ENCODE data around the gene ADK. TPM values are rescaled to one million over a fixed set of nuclear protein-coding genes. Genes with fewer than 3 reads are reported as not detected.

The ADK gene
- total and polyA plus RNA-seq, 2 donors from 2014 or later, result 33.0 to 38.3 TPM

DNA sequence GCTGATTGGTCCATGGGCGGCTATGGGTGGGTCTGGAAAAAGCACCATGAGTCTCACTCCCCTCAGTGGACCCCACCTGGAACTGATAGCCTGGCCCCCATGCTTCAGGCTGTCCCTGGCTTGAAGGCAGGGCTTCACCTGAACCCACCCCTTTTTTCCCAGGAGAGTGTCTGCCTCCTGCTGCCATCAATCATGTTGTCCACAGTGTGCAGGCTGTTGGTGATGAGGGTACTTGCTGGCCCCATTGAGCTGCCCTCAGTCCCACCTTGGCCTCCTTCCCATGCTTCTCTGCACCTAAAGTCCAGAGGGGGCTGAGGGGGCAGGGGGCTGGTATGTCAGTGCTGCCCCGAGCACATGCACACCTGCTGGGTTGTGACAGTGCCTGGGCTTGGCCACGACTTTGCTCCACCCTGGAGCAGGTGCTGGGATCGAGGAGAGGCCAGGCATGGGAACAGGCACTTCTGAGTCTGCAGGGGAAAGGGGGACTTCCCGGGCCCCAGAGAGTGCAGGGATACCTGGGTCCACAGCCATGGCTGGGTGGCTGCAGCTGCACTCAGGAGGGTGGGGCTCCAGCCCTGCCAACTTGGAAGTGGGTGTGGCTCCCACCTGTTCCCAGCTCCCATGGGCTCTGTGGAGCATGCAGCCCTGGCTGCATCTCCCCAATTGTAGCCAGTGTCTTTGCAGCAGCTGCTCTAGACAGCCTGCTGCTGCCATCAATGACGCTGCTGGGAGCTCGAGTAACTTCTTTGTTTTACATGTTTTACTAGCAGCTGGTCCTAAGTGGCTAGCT is 56.9 kb downstream of the ADK start:
- Histone ChIP-seq H3K36me3 (ENCODE audit: control insufficient read depth in 2 of 3, insufficient read depth in 3 of 3, low read length in 3 of 3) (no peaks in the 10 kb centered on the region), H3K4me1 (ENCODE audit: control insufficient read depth in 2 of 3, insufficient read depth in 2 of 3, low read depth in 1 of 3, low read length in 3 of 3) (peaks cover 0 to 2% (median 0%) of the 10 kb centered on the region in 3 donors), H3K4me3 (ENCODE audit: low read length in 3 of 3) (no peak overlapping the region), H3K9me3 (ENCODE audit: control insufficient read depth in 2 of 3, insufficient read depth in 1 of 3, low read length in 3 of 3) (no peaks in the 10 kb centered on the region), H3K27me3 (ENCODE audit: control insufficient read depth, insufficient read depth, low read length) (no peaks in the 10 kb centered on the region), H3K27ac (ENCODE audit: low read depth in 2 of 2, low read length in 2 of 2) (no peak overlapping the region), H3K9ac (ENCODE audit: low read length in 3 of 3) (no peak overlapping the region)
- TF ChIP-seq, protein P1, sequence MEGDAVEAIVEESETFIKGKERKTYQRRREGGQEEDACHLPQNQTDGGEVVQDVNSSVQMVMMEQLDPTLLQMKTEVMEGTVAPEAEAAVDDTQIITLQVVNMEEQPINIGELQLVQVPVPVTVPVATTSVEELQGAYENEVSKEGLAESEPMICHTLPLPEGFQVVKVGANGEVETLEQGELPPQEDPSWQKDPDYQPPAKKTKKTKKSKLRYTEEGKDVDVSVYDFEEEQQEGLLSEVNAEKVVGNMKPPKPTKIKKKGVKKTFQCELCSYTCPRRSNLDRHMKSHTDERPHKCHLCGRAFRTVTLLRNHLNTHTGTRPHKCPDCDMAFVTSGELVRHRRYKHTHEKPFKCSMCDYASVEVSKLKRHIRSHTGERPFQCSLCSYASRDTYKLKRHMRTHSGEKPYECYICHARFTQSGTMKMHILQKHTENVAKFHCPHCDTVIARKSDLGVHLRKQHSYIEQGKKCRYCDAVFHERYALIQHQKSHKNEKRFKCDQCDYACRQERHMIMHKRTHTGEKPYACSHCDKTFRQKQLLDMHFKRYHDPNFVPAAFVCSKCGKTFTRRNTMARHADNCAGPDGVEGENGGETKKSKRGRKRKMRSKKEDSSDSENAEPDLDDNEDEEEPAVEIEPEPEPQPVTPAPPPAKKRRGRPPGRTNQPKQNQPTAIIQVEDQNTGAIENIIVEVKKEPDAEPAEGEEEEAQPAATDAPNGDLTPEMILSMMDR (IDR thresholded peaks at IDR 0.05; ENCODE audit: borderline replicate concordance, extremely low read depth, insufficient read depth), result no peak
- intact Hi-C loops (cut with DNase I), result no loop called here
- FAIRE-seq, result no peak
- peak in 1 of 5 donors; percentile 68 for DNase-seq

DNA sequence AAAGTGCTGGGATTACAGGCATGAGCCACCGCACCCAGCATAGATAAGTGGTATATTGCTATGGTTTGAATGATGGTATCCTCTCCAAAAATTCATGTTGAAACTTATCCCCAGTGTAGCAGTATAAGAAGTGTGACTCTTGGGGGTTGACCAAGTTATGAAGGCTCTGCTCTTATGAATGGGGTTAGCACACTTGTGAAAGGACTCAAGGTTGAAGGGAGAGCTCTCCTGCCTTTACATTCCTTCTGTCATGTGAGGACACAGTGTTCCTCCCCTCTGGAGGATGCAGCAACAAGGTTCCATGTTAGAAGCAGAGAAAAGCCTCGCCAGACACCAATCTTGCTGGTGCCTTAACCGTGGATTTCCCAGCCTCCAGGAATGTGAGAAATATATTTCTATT is 58.0 kb downstream of the ADK start:
- no peaks in the 10 kb centered on the region for H3K9me3 ChIP-seq (ENCODE audit: control insufficient read depth in 2 of 3, insufficient read depth in 1 of 3, low read length in 3 of 3)
- H3K36me3 ChIP-seq (ENCODE audit: control insufficient read depth in 2 of 3, insufficient read depth in 3 of 3, low read length in 3 of 3), result no peaks in the 10 kb centered on the region
- H3K27me3 ChIP-seq (ENCODE audit: control insufficient read depth, insufficient read depth, low read length), result no peaks in the 10 kb centered on the region
- no peak overlapping the region for H3K4me3 ChIP-seq (ENCODE audit: low read length in 3 of 3)
- intact Hi-C loops (cut with DNase I), result no loop called here
- TF ChIP-seq, protein P1 (IDR thresholded peaks at IDR 0.05; ENCODE audit: borderline replicate concordance, extremely low read depth, insufficient read depth), result no peak
- H3K9ac ChIP-seq (ENCODE audit: low read length in 3 of 3), result no peak overlapping the region
- FAIRE-seq, result no peak
- H3K4me1 ChIP-seq (ENCODE audit: control insufficient read depth in 2 of 3, insufficient read depth in 2 of 3, low read depth in 1 of 3, low read length in 3 of 3), result peaks cover 0 to 2% (median 0%) of the 10 kb centered on the region in 3 donors
- no peak for DNase-seq
- H3K27ac ChIP-seq (ENCODE audit: low read depth in 2 of 2, low read length in 2 of 2), result no peak overlapping the region

DNA sequence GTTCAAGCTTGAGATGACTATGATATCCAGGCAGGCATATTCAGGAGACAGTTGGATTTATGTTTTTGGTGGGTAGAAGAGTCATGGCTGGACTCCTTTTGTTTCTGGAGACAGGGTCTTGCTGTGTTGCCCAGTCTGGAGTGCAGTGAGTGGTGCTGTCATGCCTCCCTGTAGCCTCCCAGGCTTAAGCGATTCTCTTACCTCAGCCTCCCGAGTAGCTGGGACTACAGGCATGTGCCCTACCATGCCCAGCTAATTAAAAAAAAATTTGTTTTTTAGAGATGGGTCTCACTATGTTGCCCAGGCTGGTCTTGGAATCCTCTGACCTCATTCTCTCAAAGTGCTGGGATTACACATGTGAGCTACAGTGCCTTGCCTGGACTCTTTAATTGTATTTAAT is 62.0 kb downstream of the ADK start:
- Histone ChIP-seq H3K27ac (ENCODE audit: low read depth in 2 of 2, low read length in 2 of 2) (no peak overlapping the region), H3K4me1 (ENCODE audit: control insufficient read depth in 2 of 3, insufficient read depth in 2 of 3, low read depth in 1 of 3, low read length in 3 of 3) (no peaks in the 10 kb centered on the region), H3K9ac (ENCODE audit: low read length in 3 of 3) (no peak overlapping the region), H3K4me3 (ENCODE audit: low read length in 3 of 3) (no peak overlapping the region), H3K36me3 (ENCODE audit: control insufficient read depth in 2 of 3, insufficient read depth in 3 of 3, low read length in 3 of 3) (no peaks in the 10 kb centered on the region), H3K27me3 (ENCODE audit: control insufficient read depth, insufficient read depth, low read length) (no peaks in the 10 kb centered on the region), H3K9me3 (ENCODE audit: control insufficient read depth in 2 of 3, insufficient read depth in 1 of 3, low read length in 3 of 3) (no peaks in the 10 kb centered on the region)
- intact Hi-C loops (cut with DNase I), result no loop called here
- TF ChIP-seq, protein P1 (IDR thresholded peaks at IDR 0.05; ENCODE audit: borderline replicate concordance, extremely low read depth, insufficient read depth), result no peak
- FAIRE-seq (no peak), DNase-seq (no peak)
